GM23338 (cell line): ENCODE results near the gene BRSK1. TPM values are rescaled to one million over a fixed set of nuclear protein-coding genes. Genes with fewer than 3 reads are reported as not detected.

Source experiments
- EZH2 ChIP-seq: fragments of 200-600 bp; sonication (generic); IDR thresholded peaks from one replicate; pipeline ENCODE4 v1.8.0; 2017; ENCODE audit warnings: antibody characterized with exemption, mild to moderate bottlenecking, low read depth; ENCODE audit not compliant: unreplicated experiment
- NANOG ChIP-seq: IDR thresholded peaks from 2 replicates; pipeline ENCODE4 v1.6.1; 2016; ENCODE audit warnings: antibody characterized with exemption, borderline replicate concordance
- REST ChIP-seq: IDR thresholded peaks from one replicate; pipeline ENCODE4 v1.6.1; 2018; ENCODE audit warnings: antibody characterized with exemption; ENCODE audit not compliant: unreplicated experiment
- ZNF331 ChIP-seq: fragments of 250-450 bp; sonication (Bioruptor Pico); IDR thresholded peaks from 2 replicates; pipeline ENCODE4 v1.5.0; 2020; ENCODE audit warnings: low read depth, mild to moderate bottlenecking, moderate library complexity
- polyA plus RNA-seq: library from polyadenylated mRNA; unstranded; fragments of >200 nt; fragmentation: Nextera tagmentation; extraction: Ambion mirVana; gene quantifications from 2 replicates; pipeline ENCODE4 v1.2.1, GENCODE V29; 2016
- total RNA-seq: library from RNA; depleted of rRNA; stranded (reverse); fragments of >200 nt; shearing (Covaris generic); gene quantifications from 2 replicates; pipeline ENCODE4 v1.2.3, GENCODE V29; 2014
- TF ChIP-seq, protein P1 (sequence below): fragments of 250-450 bp; sonication (Bioruptor Pico); IDR thresholded peaks from 2 replicates; pipeline ENCODE4 v1.5.0; 2020; ENCODE audit warnings: mild to moderate bottlenecking, moderate library complexity

BRSK1 gene
- total and polyA plus RNA-seq, 2 experiments from 2014 or later = 2.3 to 17.2 TPM

DNA sequence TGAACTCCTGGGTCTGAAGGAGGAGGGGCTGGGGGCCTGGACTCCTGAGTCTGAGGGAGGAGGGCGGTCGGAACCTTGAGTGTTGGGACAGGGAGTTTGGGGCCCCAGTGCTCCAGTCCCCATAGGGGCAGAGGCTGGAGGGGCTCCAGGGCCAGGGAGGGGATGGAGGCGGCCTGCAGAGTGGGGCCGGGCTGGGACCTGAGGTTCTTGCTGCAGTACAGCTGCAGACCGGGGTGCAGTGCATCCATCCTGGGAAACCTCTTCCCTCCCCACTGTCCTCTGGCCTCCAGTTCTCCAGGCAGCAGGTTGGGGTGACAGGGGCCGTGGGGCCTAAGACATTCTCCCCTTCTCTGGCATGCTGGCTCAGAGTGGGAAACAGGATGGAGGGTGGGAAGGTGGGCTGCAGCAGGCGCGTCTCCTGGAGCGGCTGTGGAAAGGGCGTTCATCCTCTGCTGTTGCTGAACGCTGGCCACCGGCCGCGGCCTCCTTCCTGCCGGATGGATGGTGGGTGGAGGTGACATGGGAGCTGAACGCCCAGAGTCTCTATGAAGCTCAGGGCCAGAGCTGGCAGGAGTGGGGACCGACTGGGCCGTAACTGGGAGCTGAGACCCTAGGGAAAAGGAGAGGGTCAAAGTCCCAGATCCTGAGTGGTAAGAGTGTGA, 1.6 kb downstream of the BRSK1 start (continued):
- no peak for TF ChIP-seq REST
- TF ChIP-seq EZH2 = no peak
- no peak for TF ChIP-seq NANOG
- no peak for TF ChIP-seq ZNF331 (CRISPR knock-in tag)
- TF ChIP-seq, protein P1, sequence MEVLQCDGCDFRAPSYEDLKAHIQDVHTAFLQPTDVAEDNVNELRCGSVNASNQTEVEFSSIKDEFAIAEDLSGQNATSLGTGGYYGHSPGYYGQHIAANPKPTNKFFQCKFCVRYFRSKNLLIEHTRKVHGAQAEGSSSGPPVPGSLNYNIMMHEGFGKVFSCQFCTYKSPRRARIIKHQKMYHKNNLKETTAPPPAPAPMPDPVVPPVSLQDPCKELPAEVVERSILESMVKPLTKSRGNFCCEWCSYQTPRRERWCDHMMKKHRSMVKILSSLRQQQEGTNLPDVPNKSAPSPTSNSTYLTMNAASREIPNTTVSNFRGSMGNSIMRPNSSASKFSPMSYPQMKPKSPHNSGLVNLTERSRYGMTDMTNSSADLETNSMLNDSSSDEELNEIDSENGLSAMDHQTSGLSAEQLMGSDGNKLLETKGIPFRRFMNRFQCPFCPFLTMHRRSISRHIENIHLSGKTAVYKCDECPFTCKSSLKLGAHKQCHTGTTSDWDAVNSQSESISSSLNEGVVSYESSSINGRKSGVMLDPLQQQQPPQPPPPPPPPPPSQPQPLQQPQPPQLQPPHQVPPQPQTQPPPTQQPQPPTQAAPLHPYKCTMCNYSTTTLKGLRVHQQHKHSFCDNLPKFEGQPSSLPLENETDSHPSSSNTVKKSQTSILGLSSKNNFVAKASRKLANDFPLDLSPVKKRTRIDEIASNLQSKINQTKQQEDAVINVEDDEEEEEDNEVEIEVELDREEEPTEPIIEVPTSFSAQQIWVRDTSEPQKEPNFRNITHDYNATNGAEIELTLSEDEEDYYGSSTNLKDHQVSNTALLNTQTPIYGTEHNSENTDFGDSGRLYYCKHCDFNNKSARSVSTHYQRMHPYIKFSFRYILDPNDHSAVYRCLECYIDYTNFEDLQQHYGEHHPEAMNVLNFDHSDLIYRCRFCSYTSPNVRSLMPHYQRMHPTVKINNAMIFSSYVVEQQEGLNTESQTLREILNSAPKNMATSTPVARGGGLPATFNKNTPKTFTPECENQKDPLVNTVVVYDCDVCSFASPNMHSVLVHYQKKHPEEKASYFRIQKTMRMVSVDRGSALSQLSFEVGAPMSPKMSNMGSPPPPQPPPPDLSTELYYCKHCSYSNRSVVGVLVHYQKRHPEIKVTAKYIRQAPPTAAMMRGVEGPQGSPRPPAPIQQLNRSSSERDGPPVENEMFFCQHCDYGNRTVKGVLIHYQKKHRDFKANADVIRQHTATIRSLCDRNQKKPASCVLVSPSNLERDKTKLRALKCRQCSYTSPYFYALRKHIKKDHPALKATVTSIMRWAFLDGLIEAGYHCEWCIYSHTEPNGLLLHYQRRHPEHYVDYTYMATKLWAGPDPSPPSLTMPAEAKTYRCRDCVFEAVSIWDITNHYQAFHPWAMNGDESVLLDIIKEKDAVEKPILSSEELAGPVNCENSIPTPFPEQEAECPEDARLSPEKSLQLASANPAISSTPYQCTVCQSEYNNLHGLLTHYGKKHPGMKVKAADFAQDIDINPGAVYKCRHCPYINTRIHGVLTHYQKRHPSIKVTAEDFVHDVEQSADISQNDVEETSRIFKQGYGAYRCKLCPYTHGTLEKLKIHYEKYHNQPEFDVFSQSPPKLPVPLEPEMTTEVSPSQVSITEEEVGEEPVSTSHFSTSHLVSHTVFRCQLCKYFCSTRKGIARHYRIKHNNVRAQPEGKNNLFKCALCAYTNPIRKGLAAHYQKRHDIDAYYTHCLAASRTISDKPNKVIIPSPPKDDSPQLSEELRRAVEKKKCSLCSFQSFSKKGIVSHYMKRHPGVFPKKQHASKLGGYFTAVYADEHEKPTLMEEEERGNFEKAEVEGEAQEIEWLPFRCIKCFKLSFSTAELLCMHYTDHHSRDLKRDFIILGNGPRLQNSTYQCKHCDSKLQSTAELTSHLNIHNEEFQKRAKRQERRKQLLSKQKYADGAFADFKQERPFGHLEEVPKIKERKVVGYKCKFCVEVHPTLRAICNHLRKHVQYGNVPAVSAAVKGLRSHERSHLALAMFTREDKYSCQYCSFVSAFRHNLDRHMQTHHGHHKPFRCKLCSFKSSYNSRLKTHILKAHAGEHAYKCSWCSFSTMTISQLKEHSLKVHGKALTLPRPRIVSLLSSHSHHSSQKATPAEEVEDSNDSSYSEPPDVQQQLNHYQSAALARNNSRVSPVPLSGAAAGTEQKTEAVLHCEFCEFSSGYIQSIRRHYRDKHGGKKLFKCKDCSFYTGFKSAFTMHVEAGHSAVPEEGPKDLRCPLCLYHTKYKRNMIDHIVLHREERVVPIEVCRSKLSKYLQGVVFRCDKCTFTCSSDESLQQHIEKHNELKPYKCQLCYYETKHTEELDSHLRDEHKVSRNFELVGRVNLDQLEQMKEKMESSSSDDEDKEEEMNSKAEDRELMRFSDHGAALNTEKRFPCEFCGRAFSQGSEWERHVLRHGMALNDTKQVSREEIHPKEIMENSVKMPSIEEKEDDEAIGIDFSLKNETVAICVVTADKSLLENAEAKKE (CRISPR knock-in tag) = no peak
